Thoracic aorta (tissue), 2 donors: Measurements from ENCODE around the gene PLET1. TPM values are rescaled to one million over a fixed set of nuclear protein-coding genes. Genes with fewer than 3 reads are reported as not detected.
"Not testable (repeated sequence)": the region's sequence is repeated elsewhere in the genome, so short reads cannot be mapped to it uniquely, and the experiment has no call there.

Experiments
- ATAC-seq: fragments of 150-250 bp; one replicate; pipeline ENCODE4 v1.8.0; 2017; ENCODE audit warnings: low read depth; ENCODE audit not compliant: insufficient number of reproducible peaks, low FRiP score
- DNase-seq: peaks from one replicate; pipeline ENCODE4 v3.0.0-alpha.2; 2020; ENCODE audit warnings: low spot score
- H3K27ac ChIP-seq, 2 donors: fragments of 200-600 bp; sonication (generic); 1 replicate in 1 of 2; 2 replicates in 1 of 2; pipeline ENCODE4 v1.5.1; 2016; ENCODE audit warnings: mild to moderate bottlenecking in 2 of 2, moderate library complexity in 2 of 2
- H3K27me3 ChIP-seq: fragments of 200-600 bp; sonication (generic); replicated peaks from 2 replicates; pipeline ENCODE4 v1.6.0; 2016; ENCODE audit warnings: mild to moderate bottlenecking; ENCODE audit not compliant: insufficient read depth
- H3K36me3 ChIP-seq: fragments of 200-600 bp; sonication (generic); one replicate; pipeline ENCODE4 v1.5.1; 2016
- H3K4me1 ChIP-seq, 2 donors: fragments of 200-600 bp; sonication (generic); 1 replicate in 1 of 2; 2 replicates in 1 of 2; pipeline versions ENCODE4 v1.5.1 to v1.6.0; 2016; ENCODE audit warnings: low read depth in 2 of 2, mild to moderate bottlenecking in 1 of 2; ENCODE audit not compliant: control insufficient read depth in 1 of 2
- H3K4me3 ChIP-seq: fragments of 200-600 bp; sonication (generic); 2 replicates; pipeline ENCODE4 v1.5.1; 2016; ENCODE audit warnings: mild to moderate bottlenecking
- H3K9me3 ChIP-seq: fragments of 200-600 bp; sonication (generic); 2 replicates; pipeline ENCODE4 v1.5.1; 2016
- total RNA-seq, 2 donors: library from RNA; depleted of rRNA; stranded (reverse); fragments of >200 nt; gene quantifications; one replicate each; pipeline versions ENCODE4 v1.1.0 to v1.2.3, GENCODE V29; 2016
- TF ChIP-seq, protein P1 (sequence below): fragments of 200-600 bp; sonication (generic); IDR thresholded peaks from one replicate; pipeline ENCODE4 v1.5.1; 2019; ENCODE audit warnings: antibody characterized with exemption

PLET1 gene
- total RNA-seq, 2 donors from 2014 or later = not detected

DNA sequence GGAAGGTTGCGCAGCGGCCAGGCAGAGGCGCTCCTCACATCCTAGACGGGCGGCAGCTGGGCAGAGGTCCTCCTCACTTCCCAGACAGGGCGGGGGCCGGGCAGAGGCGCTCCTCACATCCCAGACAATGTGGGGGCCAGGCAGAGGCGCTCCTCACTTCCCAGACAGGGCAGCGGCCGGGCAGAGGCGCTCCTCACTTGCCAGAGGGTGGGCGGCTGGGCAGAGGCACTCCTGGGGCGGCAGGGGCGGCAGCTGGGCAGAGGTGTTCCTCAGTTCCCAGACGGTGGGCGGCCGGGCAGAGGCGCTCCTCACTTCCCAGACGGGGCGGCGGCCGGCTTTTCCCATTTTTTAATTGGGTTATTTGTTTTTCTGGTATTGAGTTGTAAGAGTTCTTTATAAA is 54.6 kb downstream of the PLET1 start:
- Histone ChIP-seq H3K9me3 (no peaks in the 10 kb centered on the region), H3K27me3 (no peaks in the 10 kb centered on the region), H3K4me1 (no peaks in the 10 kb centered on the region), H3K4me3 (no peak overlapping the region), H3K27ac (no peak overlapping the region), H3K36me3 (no peaks in the 10 kb centered on the region)
- no peak for DNase-seq
- no peak for ATAC-seq
- TF ChIP-seq, protein P1, sequence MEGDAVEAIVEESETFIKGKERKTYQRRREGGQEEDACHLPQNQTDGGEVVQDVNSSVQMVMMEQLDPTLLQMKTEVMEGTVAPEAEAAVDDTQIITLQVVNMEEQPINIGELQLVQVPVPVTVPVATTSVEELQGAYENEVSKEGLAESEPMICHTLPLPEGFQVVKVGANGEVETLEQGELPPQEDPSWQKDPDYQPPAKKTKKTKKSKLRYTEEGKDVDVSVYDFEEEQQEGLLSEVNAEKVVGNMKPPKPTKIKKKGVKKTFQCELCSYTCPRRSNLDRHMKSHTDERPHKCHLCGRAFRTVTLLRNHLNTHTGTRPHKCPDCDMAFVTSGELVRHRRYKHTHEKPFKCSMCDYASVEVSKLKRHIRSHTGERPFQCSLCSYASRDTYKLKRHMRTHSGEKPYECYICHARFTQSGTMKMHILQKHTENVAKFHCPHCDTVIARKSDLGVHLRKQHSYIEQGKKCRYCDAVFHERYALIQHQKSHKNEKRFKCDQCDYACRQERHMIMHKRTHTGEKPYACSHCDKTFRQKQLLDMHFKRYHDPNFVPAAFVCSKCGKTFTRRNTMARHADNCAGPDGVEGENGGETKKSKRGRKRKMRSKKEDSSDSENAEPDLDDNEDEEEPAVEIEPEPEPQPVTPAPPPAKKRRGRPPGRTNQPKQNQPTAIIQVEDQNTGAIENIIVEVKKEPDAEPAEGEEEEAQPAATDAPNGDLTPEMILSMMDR = no peak

DNA sequence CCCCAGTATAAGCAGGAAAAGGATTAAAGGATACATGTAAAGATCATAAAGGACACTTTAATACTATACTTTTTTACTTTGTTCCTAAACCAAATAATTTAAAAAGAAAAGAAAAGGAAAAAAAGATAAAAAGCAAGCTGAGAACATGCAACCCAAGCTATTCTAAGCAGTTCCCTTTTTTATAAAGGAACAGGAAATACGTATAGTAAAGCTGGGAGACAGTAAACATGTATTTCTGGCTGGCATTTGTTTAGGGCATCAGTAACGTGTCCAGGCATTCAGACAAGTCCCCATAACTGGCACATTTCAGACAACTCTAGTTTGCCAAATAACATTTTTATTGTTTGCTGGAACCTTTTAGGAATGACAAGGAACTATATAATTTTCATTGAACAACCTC is 60.4 kb downstream of the PLET1 start:
- TF ChIP-seq, protein P1 = no peak
- Histone ChIP-seq H3K36me3 (no peaks in the 10 kb centered on the region), H3K9me3 (no peaks in the 10 kb centered on the region), H3K4me1 (no peaks in the 10 kb centered on the region), H3K27ac (no peak overlapping the region), H3K27me3 (no peaks in the 10 kb centered on the region), H3K4me3 (no peak overlapping the region)
- DNase-seq = no peak
- ATAC-seq = no peak

DNA sequence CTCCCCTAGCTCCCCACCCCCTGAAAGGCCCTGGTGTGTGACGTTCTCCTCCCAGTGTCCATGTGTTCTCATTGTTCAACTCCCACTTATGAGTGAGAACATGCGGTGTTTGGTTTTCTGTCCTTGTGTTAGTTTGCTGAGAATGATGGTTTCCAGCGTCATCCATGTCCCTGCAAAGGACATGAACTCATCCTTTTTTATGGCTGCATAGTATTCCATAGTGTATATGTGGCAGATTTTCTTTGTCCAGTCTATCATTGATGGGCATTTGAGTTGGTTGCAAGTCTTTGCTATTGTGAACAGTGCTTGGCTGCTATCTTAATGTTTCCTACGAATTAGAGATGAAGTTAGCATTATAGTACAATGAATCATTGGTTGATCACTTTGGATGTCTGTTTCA is 61.6 kb downstream of the PLET1 start:
- not testable (repeated sequence) for H3K27ac ChIP-seq, H3K9me3 ChIP-seq, H3K4me3 ChIP-seq, DNase-seq, H3K36me3 ChIP-seq, H3K27me3 ChIP-seq, ATAC-seq, H3K4me1 ChIP-seq

Other genes with a start within 250 kb of the PLET1 start
- 10 to 100 TPM; 15.6 to 15.9 TPM for gene DLAT, start 235.5 kb downstream of the PLET1 start, total RNA-seq
- gene PIH1D2, start 186.8 kb downstream of the PLET1 start, total RNA-seq = 1 to 10 TPM in 1 of 2 donors, not detected in 1; 2.2 TPM
- 10 to 100 TPM; 10.2 to 21.0 TPM for gene NKAPD1, start 186.6 kb downstream of the PLET1 start, total RNA-seq
- gene TIMM8B, start 174.1 kb downstream of the PLET1 start, total RNA-seq = 10 to 100 TPM; 16.0 to 23.8 TPM
- gene SDHD, start 174.0 kb downstream of the PLET1 start, total RNA-seq = 10 to 100 TPM; 41.8 to 96.4 TPM
- gene IL18, start 96.8 kb downstream of the PLET1 start, total RNA-seq = 10 to 100 TPM; 12.3 to 12.7 TPM
- 1 to 10 TPM in 1 of 2 donors, under 1 TPM in 1; 0.54 to 1.4 TPM for gene TEX12, start 93.5 kb downstream of the PLET1 start, total RNA-seq
- gene BCO2, start 85.3 kb downstream of the PLET1 start, total RNA-seq = 10 to 100 TPM in 1 of 2 donors, 1 to 10 TPM in 1; 7.2 to 26.6 TPM
- 10 to 100 TPM; 22.1 to 27.3 TPM for gene PTS, start 34.4 kb downstream of the PLET1 start, total RNA-seq